HG03064 (cell line): Measurements from ENCODE around the gene TCFL5.

Experiments used
- ATAC-seq: cut with Tn5 transposase; IDR thresholded peaks from one replicate; pipeline ENCODE4 v1.9.1; 2021; ENCODE audit warnings: low read depth; ENCODE audit not compliant: unreplicated experiment

The TCFL5 gene

DNA sequence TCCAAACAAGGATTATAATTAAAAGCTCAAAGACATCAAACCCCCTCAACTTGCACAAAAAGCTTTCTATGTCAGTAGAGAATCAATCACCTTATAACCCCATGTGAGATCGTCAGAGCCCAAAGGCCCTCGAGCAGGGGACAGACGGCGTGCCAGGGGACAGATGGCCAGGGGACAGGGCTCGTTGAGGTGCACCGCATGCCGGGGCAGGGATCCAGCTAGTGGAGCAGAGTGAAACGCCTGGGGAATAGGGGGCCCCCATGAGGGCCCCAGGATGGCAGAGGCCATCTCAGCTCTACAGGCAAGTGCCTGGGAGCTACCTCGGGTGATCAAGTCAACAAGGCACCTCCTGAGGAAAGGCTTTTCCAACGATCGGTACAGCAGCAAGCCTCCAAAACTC lies 36.0 kb upstream of the TCFL5 start:
- no peak for ATAC-seq

GRCh38 chr20:62896526-62896925 lies 34.9 kb upstream of the TCFL5 start:
- no peak for ATAC-seq

DNA sequence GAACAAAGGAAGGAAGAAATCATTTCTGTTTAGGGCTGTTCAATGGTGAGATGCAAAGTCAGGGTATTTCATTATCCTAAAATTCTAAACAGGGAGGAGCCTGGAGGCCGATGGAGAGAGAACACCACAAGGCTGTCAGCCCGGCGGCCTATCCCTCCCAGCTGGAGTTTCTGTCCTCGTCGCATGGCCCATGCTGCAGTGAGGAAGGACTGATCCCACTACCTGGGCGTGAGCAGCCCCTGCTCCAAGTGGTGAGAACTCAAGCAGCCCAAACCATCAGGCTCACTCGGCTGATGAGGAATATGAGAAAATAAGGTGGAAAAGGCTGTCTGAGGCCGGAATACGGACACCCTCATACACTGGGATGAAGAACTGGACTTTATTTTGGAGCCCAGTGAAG lies 33.9 kb upstream of the TCFL5 start:
- no peak for ATAC-seq

DNA sequence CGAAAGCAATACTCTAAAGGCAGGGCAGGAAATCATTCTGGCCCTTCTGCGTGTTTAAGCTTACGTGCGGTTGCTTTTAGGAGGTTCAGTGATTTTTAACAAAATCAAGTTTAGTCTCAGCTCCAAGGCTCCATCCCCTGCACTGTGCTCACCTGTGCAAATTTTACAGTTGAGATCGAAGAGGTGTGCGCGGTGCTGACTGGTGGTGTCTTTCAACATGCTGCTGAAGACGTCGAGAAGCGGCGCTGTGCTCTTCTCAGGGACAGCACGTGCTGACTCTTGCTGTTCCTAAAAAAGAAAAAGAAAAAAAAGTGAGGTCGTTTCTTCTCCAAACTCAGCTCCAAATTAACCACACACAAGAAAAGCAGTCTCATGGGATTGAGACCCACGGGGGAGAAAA lies 32.6 kb upstream of the TCFL5 start:
- ATAC-seq = no peak

DNA sequence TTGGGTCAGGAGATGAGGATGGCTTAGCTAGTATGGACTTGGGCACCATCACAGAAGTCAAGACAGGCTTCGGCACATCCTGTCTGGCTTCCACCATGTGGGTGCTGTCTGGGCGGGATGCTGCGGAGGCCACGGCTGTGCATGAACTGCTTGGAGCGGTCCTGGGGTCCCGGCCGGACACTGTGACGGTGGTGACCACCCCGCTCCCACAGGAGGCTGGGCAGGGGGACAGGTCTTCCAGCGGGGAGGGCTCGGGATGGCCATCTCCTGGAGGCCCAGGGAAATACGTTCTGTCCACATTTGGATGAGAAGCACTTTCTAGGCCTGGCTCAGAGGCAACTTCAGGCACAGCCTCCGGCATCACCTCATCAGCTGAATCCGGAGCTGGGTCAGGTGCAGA lies 32.1 kb upstream of the TCFL5 start:
- no peak for ATAC-seq

DNA sequence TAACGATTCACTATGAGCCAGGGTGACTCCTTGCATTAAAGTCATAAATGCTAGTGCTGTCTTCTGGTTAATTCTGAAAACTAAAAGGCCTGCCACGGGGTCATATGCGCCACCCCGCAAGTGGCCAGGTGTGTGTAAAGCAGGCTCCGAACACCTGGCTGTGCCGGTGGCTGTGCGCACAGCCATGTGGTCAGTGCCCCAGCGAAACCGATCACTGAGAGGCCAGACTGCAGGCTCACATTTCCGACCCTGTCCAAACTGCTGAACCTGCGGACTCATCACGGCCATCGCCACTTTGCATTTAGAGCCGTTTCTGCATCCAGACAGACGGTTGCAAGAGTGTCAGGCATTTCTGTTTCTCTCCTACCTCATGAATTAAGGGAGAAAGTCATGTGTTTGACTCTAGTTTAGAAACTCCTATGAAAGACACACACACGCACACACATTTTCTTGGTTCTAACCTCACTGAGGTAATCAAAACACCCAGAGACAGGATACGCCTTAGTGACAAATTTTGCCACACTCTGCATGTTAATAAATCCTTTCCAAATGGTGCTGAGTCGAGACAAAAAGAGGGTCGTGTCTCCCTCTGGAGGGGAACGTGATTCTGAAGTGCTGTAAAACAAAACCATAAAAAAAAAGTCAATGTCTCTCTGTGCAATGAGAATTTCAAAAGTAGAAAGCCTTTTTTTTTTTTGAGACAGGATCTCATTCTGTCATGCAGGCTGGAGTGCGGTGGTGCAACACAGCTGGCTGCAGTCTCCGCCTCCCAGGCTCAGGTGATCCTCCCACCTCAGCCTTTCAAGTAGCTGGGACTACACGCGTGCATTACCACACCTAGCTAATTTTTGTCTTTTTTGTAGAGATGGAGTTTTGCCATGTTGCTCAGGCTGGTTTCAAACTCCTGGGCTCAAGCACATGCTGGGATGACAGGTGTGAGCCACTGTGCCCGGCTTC lies 31.0 kb upstream of the TCFL5 start:
- ATAC-seq = no peak

- no peak for ATAC-seq
These were observed 29.5 kb upstream of the TCFL5 start for GRCh38 chr20:62891111-62891510.

DNA sequence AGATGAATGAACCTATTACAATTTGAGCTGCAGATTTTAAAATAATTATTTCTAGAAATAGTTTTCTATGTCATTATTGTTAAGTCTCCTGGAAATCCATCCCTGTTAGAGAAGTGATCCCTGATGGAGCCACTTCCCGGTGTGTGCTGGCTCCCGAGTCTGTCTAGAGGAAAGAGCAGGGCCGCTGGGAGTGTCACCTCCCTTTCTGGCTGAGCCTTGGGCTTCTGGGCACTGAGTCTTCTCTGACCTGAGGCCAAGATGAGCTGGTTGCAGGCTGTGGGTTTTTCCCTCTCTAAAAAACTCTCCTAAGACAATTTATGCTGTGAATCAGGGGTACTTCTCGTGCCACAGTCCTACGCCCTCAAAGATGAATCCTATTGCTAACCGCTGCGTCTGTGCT lies 28.8 kb upstream of the TCFL5 start:
- ATAC-seq = no peak

DNA sequence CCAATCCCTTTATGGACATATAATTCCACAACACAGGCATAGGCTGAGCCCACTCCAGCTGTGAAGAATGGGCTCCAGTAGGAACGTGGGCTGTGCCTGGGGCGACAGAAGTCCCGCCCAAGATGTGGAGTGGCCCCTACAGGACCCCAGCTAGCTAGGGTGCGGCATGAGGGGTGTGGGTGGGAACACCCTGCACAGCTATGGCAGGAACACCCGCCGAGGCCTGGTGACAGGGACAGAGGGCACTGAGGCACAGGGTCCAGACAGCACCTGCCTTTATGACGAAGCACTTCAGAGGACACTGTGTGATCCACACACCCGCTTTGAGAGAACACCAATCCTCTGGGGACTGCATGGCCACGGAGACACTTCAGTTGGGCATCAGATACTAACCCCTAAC lies 28.2 kb upstream of the TCFL5 start:
- no peak for ATAC-seq

- ATAC-seq = no peak
These were observed 27.8 kb upstream of the TCFL5 start for GRCh38 chr20:62889411-62889810.

- ATAC-seq = no peak
These were observed 27.3 kb upstream of the TCFL5 start for GRCh38 chr20:62888910-62889309.

DNA sequence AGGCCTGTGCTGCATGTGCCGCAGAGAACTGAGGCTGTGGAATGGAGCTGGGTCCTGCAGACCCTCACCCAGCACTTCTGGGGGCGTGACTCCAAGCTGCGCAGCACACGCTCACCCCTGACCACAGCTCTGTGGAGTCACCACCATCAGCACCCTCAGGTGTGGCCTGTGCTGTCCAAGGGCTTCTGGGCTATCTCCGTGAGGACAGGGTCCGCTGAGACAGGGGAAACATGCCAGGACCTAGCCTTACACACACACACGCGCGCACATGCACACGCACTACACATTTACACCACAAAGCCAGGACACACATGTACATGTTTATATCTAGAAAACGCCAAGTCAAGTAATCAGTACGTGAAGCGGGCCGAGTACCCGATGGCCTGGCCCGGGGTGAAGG lies 26.8 kb upstream of the TCFL5 start:
- ATAC-seq = no peak

DNA sequence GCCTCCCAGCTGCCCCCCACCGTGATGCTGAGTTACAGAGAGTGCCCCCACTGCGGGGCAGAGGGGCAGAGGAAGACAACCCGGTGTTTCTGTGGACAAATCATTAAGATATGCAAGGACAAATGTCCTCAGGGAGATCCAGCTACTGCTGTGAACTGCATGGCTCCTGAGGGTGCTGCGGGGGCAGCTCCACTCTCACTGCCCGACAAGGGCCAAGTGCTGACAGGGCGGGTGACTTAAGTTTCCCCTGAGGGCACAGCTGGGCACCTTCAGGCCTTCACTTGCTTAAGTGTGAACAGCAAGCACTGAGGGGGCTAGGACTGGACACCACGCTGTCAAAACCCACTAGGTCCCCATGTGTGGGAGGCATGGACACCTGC lies 26.2 kb upstream of the TCFL5 start:
- no peak for ATAC-seq

GRCh38 chr20:62887152-62887859 lies 25.7 kb upstream of the TCFL5 start:
- no peak for ATAC-seq

GRCh38 chr20:62886709-62887058 lies 25.1 kb upstream of the TCFL5 start:
- ATAC-seq = no peak

- no peak for ATAC-seq
These were observed 24.5 kb upstream of the TCFL5 start for GRCh38 chr20:62885896-62886708.

DNA sequence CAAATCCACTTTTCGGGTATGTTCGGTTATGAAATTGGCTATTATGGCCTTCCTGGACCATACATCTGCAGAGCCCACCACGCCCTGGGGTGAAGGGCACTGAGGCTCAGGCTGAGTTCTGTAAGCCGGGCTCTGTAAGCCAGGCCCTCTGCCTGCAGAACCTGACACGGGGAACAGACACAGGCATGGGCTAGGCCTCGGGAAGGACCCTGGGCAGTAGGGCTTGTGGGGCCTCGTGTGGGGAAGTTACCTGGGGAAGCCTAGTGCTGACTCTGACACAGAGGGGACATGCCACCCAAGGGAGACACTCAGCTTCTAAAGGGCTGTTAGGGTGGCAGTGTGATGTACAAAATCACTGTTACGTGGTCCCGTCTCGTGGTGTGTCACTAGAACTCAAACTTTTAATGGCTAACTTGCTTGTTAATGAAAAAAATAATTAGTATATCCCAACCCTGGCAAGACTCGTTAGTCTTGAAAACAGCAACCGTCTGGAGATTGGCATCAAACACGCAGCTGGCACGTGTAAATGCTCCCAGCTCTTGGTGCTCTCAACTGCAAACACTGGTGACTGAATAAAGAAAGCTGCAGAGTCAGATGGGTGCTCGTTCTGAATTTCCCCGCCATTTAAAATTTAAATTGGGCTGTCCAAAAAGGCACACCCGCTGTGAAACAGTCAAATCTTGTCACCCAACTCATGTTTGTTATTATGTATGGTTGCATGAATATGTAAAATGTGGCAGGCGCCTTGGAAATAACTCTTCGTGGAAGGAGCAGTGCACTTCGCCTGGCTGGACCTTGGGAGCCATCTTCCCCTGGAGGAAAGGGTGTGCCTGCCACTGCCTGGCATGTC lies 23.6 kb upstream of the TCFL5 start:
- no peak for ATAC-seq

DNA sequence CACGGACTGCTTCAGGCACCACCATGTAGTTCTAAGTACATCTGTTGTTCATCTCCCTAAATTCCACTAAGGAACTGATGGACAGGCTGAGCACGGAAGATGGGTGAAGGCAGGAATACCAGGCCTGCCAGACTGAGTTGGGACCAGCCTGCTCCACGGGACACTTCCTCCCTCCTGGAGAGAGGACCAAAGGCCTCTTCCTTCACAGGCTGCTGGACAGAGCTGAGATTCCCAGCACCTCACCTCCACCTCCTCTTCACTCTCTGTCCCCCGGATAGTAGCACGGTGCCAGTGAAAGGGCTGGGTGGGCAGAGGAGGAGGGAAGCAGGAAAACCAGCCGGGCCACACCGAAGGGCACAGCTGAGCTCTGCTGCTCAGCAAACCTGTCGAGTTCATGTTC lies 22.9 kb upstream of the TCFL5 start:
- ATAC-seq = no peak

- no peak for ATAC-seq
These were observed 20.8 kb upstream of the TCFL5 start for GRCh38 chr20:62882426-62882825.

GRCh38 chr20:62881662-62882395 lies 20.2 kb upstream of the TCFL5 start:
- no peak for ATAC-seq
